Peyer's patch (tissue), 4 donors: ENCODE data around the gene NLGN1.

Experiments
- POLR2A ChIP-seq, 2 donors: fragments of 450-650 bp; IDR thresholded peaks; one replicate each; pipeline ENCODE4 v1.5.1; 2017; ENCODE audit warnings: antibody characterized with exemption in 2 of 2, mild to moderate bottlenecking in 2 of 2, moderate library complexity in 2 of 2
- TF ChIP-seq, protein P1 (sequence below), 6 experiments: fragments of 450-650 bp in 4 of 6; fragments of 200-600 bp in 2 of 6; sonication (generic) in 1 of 6; IDR thresholded peaks; one replicate each; pipeline ENCODE4 v1.5.1; 2017 to 2019; ENCODE audit warnings: antibody characterized with exemption in 6 of 6, mild to moderate bottlenecking in 3 of 6, moderate library complexity in 1 of 6

DNA sequence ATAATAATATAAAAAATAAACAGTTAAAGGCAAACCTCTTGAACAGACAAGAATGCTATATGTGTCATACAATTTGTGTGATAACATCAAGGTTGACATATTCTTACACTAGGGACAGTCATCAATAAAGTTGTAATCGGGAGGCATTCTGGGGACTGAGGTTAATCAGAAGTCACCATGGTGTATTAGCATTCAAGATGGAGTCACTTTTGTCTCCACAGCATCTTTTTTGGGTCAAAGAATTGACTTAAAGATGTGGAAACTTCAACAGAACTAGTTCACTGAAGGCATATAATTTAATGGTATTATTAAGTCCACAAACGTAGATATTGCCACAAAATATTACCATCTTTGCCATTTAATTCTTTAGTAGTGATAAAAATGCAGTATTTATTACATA lies 836.0 kb downstream of the NLGN1 start:
- TF ChIP-seq, protein P1, sequence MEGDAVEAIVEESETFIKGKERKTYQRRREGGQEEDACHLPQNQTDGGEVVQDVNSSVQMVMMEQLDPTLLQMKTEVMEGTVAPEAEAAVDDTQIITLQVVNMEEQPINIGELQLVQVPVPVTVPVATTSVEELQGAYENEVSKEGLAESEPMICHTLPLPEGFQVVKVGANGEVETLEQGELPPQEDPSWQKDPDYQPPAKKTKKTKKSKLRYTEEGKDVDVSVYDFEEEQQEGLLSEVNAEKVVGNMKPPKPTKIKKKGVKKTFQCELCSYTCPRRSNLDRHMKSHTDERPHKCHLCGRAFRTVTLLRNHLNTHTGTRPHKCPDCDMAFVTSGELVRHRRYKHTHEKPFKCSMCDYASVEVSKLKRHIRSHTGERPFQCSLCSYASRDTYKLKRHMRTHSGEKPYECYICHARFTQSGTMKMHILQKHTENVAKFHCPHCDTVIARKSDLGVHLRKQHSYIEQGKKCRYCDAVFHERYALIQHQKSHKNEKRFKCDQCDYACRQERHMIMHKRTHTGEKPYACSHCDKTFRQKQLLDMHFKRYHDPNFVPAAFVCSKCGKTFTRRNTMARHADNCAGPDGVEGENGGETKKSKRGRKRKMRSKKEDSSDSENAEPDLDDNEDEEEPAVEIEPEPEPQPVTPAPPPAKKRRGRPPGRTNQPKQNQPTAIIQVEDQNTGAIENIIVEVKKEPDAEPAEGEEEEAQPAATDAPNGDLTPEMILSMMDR (IDR thresholded peaks at IDR 0.05), result no peak
- no peak for TF ChIP-seq POLR2A (IDR thresholded peaks at IDR 0.05)
